Measurements from ENCODE around the gene GCH1.
"Not testable (repeated sequence)": the region's sequence is repeated elsewhere in the genome, so short reads cannot be mapped to it uniquely, and the experiment has no call there.

GCH1 gene, protein sequence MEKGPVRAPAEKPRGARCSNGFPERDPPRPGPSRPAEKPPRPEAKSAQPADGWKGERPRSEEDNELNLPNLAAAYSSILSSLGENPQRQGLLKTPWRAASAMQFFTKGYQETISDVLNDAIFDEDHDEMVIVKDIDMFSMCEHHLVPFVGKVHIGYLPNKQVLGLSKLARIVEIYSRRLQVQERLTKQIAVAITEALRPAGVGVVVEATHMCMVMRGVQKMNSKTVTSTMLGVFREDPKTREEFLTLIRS

DNA sequence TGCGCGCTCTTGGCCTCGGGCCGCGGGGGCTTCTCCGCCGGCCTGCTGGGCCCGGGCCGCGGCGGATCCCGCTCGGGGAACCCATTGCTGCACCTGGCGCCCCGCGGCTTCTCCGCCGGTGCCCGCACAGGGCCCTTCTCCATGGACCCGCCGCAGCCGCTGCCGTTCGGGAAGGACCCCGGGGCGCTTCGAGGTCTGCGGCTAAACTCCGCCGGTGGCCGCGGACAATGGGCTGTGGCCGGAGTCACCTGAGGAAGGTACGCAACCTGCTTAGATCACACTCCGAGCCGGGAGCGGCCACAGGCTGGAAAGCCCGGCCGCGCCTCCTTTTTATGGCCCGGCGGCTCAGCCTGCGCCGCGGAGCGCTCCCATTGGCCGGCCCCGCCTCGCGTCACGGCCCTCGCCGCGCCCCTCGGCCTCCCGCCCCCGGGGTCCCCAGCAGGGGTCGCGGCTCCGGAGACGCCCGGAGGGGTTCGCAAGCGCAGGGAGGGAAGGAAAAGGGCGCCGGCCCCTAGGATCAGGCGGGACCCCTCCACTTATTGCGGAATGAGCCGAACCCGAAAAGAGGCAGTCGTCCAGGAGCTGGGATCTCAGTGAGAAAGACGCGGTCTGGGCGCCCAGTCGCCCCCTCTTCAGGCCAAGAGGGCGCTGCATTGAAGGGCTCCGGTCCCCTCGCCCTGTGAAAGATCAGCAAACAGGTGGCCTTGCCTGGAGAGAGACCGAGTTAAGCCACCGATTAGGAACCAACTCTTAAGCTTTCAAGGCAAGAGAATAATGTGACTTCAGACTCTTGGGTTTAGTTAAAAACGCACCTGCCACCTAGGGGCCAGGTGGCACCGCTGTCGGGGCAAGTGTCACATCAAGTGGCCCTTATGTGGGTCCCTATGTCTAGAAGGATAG is at the start of gene GCH1:
TSS of gene GCH1 (minus strand) at position 306 of the 900 bp plus-strand sequence. CDS start at position 143, 163 bp downstream.
- no peak for DNase-seq

DNA sequence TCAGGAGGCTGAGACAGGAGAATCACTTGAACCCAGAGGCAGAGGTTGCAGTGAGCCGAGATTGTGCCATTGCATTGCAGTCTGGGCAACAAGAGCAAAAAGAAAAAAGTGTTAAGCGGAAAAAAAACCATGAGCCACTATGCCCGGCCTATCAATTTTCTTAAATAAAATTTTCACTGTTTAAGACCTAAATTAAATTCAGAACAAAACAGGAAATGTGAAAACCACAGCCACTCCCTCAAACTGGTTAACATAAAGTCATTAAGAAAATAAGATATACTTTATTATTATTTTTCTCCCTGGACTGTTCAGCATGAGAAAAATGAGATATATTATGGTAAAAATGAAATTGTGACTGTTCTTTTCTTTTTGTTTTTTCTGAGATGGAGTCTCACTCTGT is 44.6 kb upstream of the GCH1 start:
- DNase-seq: no peak

DNA sequence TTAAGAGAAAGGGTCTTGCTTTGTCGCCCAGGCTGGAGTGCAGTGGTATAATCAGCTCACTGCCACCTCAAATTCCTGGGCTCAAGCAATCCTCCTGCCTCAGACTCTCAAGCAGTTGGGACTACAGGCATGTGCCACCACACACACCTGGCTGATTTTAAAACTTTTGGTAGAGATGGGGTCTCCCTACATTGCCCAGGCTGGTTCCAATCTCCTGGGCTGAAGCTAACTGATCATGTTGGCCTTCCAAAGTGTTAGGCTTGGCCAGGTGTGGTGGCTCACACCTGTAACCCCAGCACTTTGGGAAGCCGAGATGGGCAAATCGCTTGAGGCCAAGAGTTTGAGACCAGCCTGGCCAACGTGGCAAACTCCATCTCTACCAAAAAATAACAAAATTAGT is 43.9 kb upstream of the GCH1 start:
- DNase-seq: no peak

DNA sequence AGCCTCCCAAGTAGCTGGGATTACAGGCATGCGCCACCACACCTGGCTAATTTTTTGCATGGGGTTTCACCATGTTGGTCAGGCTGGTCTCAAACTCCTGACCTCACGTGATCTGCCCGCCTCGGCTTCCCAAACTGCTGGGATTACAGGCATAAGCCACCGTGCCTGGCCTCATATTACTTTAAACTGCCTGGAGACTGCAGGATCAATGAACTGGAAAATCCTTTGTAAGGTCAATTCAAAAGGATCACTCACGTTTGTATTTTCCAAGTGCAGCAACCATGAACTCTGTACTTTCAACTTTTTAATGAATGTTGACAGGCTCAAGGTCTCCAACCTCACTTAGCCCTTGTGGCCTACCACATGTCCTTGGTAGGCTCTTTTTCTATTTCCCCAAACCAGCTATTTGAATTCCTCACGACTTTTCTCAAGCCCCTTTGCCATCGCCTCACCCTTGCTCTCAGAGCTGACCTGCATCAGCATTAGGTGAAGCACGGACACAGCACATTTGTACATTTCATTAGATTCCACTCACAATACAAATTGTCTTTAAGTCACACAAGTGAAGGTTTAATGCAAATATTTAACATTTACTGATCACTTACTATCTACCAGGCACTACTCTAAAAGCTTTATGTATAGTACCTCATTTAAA is 42.2 kb upstream of the GCH1 start:
- no peak for DNase-seq

DNA sequence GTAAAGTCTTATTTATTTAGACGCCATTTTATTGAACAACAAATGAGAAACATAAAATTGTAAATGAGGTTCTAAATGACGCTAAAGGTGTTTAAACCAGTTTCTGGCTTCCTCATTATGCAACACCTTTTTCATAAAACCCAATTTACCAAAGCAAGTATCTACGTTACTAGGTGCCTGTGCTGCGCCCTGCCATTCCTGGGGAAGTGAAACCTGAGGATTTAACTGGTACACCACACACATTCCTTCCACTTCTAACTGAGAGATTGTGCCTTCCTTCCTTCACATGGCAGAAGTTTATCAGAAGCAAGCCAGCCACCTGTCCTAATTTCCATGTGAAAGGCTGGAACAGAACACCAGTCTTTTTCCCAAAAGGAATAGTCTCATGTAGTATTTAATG is 40.3 kb upstream of the GCH1 start:
- DNase-seq: no peak

DNA sequence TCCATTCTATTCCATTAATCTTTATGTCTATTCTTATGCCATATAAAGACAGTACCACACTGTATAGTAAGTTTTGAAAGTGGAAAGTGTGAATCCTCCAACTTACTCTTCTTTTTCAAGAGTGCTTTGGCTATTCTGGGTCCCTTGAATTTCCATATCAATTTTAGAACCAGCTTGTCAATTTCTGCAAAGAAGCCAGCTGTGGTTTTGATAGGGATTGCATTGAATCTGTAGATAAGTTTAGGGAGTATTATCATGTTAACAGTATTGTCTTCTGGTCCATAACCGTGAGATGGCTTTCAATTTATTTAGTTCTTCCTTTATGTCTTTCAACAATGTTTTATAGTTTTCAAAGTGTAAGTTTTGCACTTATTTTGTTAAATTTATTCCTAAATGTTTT is 34.2 kb upstream of the GCH1 start:
- no peak for DNase-seq

DNA sequence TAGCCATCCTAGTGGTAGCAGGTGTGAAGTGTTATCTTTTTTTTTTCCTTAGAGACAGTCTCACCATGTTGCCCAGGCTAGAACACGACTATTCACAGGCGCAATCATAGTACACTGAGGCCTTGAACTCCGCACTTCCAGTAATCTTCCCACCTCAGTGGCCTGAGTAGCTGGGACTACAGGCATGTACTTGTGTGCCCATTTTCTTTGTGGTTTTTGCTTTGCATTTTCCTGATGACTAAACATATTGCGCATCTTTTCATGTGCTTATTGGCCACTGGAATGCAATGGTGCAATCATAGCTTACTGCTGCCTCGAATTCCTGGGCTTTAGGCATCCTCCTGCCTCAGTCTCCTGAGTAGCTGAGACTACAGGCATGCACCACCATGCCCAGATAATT is 33.3 kb upstream of the GCH1 start:
- no peak for DNase-seq

DNA sequence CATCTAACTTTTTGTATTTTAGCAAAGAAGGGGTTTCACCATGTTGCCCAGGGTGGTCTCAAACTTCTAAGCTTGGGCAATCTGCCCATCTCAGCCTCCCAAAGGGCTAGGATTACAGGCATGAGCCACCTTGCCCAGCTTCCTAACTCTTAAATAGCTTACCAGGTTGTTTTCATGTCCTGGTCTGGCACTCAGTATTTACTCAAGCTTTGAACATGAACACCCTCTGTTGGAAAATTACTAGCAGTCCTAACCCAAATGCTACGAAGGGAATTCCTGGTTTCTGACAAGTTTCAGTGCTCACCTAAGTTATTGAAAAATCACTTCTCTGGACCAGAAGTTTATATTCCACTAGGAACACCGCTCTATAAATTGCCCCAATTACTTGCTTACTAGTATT is 32.5 kb upstream of the GCH1 start:
- no peak for DNase-seq

DNA sequence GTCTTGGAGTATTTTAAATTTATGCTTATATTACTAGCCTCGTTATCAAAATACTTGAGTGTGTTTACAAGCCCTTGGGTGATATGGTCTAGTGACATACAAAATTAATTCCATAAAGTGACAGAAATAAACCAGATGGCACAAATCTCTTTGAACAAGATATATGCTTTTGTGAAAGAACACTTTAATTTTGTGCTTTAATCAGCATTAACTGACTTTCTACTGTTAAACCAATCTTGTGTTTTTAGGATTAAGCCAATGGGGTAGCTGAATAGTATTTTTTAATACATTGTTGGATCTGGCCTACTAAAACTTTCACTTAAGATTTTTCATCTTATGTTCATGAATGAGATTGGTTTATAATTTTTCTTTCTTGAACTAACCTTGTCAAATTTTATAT is 30.4 kb upstream of the GCH1 start:
- DNase-seq: no peak

DNA sequence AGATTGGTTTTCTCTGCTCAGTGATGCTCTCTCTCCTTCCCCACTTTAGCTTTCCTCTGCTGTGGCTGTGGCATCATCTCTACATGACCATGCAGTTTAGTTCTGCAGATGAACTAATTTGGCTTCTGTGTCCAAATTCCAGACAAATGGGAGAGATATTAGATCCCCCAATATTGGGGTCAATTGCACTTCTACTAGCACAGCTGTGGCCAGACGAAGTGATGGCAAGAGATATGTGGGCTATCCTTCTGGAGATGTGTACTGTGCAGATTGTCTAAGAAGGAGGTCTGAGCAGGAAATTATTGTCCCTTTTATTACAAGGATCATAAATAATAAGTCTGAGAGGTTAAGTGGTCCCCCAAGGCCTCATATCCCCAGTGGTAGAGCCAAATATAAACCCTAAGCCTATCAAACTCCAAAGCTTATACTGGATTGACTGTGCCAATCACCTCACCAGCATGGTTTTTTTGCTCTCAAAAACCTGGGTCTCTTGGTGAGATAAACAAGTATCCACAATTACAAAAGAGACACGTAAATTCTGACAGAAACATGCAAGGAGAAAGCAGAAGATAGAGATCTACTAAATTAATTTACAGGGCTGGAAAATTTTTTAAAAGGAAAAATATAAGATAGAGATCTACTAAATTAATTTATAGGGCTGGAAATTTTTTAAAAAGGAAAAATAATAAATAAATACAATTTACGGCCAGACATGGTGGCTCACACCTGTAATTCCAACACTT is 29.1 kb upstream of the GCH1 start:
- no peak for DNase-seq

DNA sequence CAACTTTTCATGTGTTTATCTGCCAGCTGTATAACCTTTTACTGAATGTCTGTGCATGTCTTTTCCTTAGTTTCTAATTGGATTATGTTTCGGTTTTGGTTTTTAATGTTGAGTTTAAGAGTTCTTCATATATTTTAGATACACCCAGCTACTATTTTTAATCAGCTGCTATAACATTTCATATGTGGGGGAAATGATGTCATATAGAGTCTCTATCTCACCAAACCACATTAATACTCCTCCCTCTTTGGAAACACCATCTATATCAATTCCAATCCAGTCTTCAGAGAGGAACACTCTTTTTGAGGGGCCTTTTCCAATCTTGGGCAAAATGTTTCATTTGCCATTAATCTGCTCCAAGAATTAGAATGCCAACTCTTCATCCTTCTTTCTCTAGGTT is 28.5 kb upstream of the GCH1 start:
- no peak for DNase-seq

DNA sequence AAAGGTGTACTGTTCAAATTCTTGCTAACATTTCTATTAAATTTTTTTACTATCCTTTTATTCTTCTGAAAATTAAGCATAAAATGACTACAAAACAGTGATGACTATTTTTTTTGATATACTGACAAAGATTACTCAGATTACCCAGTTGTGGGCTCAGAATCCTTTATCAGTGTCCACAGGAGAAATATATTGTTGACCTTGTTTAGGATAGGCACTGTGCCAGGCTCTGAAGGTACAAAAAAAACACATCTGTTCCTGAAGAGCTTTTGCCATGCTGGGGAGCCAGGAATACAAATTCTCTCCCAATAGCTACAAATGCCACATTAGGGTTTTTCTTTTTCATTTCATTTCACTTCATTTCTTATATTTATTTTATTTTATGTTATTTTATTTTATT is 26.9 kb upstream of the GCH1 start:
- no peak for DNase-seq

DNA sequence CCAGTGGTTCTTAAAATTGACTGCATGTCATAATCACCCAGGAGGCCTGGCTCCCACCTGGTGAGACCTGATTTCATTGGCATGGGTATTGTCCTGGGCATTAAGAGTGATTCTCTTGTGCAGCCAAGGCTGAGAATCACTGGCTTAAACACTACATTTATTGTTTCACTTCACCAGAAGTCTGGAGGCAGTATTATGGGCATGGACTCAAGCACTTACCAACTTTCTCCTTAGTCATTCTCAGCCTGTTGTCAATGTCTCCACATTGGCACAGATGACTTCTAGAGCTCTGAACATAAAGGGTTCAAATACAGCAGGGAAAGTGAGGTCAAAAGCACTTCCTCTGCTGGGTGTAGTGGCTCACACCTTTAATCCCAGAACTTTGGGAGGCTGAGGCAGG is 25.6 kb upstream of the GCH1 start:
- DNase-seq: no peak

DNA sequence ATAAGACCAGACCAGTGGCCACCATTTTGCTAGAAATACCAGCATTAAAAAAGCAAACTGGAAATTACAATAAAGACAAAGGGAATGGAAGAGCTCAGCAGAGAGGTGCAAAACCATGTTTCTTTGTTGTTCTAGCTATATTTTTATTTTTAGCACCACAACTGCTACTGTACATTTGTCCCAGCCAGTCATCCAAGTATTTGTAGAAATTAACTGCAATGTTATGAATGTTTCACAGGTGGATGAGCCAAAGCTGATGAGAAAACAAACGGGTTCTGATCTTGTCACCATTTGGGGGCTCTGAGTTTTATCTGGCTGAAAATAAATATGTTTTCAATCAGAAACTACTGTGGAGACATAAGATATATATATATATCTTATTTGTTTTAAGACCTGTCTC is 24.9 kb upstream of the GCH1 start:
- DNase-seq: no peak

DNA sequence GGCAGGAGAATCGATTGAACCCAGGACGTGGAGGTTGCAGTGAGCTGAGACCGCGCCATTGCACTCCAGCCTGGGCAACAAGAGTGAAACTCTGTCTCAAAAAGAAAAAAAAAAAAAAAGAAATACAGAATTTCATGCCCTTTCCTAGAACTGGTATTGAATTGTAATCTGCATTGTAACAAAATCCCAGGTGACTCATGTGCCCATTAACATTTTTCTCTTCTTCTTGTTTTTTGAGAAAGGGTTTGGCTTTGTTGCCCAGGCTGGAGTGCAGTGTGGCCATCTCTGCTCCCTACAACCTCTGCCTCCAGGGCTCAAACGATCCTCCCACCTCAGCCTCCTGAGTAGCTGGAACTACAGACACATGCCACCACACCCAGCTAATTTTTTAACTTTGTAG is 23.9 kb upstream of the GCH1 start:
- not testable (repeated sequence) for DNase-seq

DNA sequence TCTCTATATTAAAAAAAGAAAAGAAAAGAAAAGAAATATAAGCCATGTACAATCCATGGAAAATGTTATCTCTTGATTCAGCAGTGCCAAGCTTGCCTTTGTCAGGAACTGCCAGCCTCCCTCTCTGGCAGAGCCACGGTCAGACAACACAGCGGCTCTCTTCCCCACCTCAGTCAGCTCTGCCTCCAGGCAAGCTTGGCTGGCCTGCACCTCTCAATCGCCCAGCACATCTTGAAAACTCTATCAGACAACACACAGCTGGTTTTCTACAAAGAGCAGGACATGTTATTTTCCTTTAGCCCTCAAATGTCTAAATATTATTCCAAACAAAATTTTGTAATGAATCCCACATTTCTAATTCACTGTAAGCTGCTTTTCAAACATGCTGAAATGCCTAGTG is 20.0 kb upstream of the GCH1 start:
- DNase-seq: no peak

DNA sequence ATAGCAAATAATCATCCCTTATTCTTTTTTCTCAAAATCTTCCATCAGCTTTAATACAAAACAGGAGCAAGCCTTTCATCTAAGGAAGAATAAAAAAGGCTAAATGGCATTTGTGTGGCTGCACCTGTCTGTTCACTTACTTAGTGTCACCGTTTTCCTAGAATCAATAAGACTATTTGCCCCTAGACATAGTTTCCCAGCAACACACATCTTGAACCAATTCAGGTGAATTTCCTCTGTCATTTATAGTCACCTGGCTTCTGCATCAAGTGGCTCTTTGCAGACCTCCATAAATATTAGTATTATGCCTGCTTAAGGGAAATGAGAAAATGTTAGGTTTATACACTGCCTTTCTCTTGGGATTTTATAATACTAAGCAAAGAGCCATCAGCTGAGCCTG is 17.4 kb upstream of the GCH1 start:
- DNase-seq: no peak

DNA sequence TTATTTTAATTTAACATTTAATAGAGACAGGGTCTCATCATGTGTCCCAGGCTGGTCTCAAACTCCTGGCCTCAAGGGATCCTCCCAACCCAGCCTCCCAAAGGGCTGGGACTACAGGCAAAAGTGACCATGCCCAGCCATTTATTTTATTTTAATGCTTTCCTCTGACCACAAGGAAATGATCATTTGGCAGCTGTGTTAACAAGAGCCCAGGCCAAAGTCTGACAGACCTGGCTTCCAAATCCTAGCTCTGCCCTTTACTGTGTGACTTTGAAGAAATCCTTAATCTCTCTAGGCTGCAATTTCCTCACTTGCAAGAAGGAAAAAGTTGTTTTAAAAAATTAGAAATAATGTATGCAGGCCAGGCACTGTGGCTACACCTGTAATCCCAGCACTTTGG is 16.7 kb upstream of the GCH1 start:
- DNase-seq: no peak

DNA sequence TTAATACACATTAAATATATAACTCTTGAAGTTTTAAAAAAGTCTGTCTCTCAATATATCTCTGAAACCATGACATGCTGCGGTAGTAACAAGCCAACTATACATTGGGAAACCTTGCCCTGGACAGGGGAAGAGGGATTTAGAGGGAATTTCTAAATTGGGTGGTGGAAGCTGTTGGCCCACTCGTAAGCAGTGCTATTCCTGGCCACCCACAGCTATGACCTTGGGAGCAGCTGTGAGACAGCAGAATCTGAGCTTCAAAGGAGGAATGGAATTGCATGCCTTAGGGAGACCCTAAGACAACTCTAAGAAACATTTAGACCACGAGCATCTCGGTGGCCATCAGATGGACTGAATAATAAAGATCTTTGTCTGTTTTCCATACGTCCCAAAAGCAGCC is 15.8 kb upstream of the GCH1 start:
- DNase-seq: no peak

DNA sequence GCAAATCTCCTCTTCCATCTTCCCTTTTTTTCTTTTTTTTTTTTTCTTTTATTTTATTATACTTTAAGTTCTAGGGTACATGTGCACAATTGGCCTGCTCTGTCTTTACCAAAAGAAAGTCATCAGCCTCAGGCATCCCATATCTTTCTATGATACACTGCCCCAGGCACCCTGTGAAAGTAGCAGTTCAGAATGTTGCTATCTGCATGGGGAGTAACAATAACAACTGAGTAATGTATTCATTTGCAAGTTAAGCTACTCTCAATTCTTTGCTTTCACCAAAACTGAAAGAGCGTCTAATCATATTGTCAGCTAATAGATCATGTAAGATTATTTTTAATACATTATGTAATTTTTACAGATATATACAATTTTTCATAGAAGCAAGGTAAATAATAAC is 13.5 kb upstream of the GCH1 start:
- no peak for DNase-seq

DNA sequence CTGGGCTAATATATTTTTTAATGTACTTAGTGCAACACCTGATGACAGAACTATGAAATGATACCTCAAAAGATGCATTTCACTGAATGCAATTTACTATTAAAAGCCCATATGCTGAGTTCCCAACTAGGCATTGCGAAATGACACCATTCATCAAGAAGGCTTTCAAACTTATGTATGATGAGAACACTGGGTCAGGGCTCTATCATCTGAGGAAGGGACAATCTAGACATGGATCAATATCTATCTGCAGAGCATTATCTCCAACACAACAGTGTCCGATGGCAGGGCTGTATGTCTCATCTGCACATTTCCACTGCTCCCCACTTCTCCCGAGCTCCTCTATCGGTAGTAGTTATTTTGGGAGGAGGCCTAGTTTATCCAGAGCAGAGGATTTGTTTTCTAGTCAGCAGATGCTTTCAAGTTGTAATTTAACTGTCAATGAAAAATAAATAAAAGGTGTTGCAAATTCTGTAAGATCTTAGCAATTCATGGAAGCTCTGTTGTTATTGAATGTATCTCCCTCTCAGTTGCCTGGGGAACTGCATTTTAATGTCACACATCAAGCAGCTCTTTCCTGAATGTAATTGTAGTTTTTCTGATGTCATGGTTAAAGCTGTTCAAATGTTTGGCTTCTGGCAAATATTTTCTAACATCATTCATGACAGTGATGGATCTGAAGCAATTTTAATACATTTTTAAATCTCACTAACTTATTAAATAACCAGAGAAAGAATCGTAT is 7.4 kb upstream of the GCH1 start:
- no peak for DNase-seq

DNA sequence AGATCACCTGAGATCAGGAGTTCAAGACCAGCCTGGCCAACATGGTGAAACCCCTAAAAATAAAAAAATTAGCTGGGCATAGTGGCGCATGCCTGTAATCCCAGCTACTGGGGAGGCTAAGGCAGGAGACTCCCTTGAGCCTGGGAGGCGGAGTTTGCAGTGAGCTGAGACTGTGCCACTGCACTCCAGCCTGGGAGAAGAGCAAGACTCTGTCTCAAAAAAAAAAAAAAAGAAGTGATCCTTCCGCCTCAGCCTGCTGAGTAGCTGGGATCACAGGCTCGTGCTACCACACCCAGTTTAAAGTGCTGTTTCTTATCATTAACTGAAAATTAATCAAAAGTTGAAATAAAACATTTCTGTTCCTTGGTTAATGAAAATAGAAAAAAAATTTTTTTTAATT is 6.3 kb upstream of the GCH1 start:
- not testable (repeated sequence) for DNase-seq

DNA sequence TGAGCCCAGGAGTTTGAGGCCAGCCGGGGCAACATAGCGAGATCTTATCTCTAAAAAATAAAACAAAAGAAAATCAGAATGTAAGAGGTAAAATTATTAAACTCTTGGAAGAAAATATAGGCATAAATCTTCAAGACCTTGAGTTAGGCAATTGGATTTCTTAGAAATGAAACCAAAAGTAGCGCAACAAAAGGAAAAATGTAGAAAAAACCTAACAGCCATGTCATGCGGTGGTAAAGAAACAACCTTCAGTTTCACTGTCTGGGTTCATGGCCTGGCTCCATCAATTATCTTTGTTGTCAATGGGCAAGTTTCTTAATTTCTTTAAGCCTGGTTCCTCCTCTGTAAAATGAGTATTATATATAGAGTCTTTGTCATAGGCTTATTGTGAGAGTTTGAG is 5.6 kb upstream of the GCH1 start:
- DNase-seq: no peak

All from amniotic stem cell (primary cell).